WERI-Rb-1 (cell line): ENCODE data around the gene CHTF18.

Experiments used
- DNase-seq: peaks from one replicate; pipeline ENCODE4 v3.0.0-alpha.2; 2020
- H3K27ac ChIP-seq: fragments of 250-450 bp; sonication (Bioruptor Pico); 2 replicates; pipeline ENCODE4 v1.5.1; 2020; ENCODE audit warnings: mild to moderate bottlenecking, moderate library complexity
- H3K27me3 ChIP-seq: fragments of 250-450 bp; sonication (Bioruptor Pico); 2 replicates; pipeline ENCODE4 v1.5.1; 2021; ENCODE audit warnings: mild to moderate bottlenecking, low read depth, moderate library complexity; ENCODE audit not compliant: insufficient read depth, severe bottlenecking
- H3K36me3 ChIP-seq: fragments of 250-450 bp; sonication (Bioruptor Pico); 2 replicates; pipeline ENCODE4 v1.5.1; 2020; ENCODE audit warnings: mild to moderate bottlenecking, moderate library complexity
- H3K4me3 ChIP-seq: 2 replicates; pipeline ENCODE4 v1.5.1; 2011; ENCODE audit warnings: low read depth, mild to moderate bottlenecking, control low read depth, low read length
- H3K9me3 ChIP-seq: fragments of 250-450 bp; sonication (Bioruptor Pico); 2 replicates; pipeline ENCODE4 v1.5.1; 2021; ENCODE audit warnings: mild to moderate bottlenecking, moderate library complexity; ENCODE audit not compliant: severe bottlenecking
- TF ChIP-seq, protein P1 (sequence below): IDR thresholded peaks from 2 replicates; pipeline ENCODE4 v1.5.1; 2011; ENCODE audit warnings: low read depth, mild to moderate bottlenecking, control low read depth, inconsistent platforms, low read length

The CHTF18 gene

DNA sequence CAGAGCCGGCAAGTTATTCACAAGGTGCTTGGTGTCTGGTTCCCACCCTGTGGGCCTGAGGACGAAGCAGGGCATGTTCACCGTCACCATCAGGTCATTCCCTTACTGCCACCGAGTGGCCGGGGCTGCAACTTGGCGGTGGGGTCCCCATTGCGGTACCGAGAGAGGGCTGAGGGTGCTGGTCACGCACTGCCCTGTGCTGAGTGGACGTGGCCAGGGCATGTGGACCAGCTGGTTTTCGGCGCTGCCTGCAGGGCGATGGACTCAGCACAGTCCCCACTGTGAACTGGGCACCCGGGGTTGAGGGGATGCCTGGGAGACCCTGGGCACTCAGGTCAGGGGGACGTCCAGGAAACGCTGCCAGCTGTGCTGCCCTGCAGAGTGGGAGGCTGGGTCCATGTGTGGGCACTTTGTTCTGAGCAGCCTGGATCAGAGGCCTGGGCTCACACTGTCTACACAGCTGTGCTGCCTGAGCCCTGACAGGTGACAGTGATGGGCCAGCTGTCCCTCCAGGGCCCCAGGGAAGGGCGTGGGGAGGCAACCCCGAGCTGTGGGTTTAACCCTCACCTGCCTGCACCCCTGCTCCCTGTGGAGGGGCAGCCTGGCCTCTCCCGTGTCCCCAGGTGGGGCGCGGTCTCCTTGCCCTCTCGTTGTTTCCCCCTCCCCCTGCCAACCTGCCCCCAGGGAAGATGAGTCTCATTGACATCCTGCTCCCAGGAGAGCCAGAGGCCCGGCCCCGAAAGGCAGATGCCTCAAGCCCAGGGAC lies 51.4 kb downstream of the CHTF18 start:
- DNase-seq = no peak
- Histone ChIP-seq H3K27ac (no peak overlapping the region), H3K27me3 (no peaks in the 10 kb centered on the region), H3K4me3 (no peak overlapping the region), H3K36me3 (no peaks in the 10 kb centered on the region), H3K9me3 (peaks cover 12% of the 10 kb centered on the region)
- TF ChIP-seq, protein P1, sequence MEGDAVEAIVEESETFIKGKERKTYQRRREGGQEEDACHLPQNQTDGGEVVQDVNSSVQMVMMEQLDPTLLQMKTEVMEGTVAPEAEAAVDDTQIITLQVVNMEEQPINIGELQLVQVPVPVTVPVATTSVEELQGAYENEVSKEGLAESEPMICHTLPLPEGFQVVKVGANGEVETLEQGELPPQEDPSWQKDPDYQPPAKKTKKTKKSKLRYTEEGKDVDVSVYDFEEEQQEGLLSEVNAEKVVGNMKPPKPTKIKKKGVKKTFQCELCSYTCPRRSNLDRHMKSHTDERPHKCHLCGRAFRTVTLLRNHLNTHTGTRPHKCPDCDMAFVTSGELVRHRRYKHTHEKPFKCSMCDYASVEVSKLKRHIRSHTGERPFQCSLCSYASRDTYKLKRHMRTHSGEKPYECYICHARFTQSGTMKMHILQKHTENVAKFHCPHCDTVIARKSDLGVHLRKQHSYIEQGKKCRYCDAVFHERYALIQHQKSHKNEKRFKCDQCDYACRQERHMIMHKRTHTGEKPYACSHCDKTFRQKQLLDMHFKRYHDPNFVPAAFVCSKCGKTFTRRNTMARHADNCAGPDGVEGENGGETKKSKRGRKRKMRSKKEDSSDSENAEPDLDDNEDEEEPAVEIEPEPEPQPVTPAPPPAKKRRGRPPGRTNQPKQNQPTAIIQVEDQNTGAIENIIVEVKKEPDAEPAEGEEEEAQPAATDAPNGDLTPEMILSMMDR = 0 out of 2 replicates have a peak, but pooled peaks have one; percentile 10

DNA sequence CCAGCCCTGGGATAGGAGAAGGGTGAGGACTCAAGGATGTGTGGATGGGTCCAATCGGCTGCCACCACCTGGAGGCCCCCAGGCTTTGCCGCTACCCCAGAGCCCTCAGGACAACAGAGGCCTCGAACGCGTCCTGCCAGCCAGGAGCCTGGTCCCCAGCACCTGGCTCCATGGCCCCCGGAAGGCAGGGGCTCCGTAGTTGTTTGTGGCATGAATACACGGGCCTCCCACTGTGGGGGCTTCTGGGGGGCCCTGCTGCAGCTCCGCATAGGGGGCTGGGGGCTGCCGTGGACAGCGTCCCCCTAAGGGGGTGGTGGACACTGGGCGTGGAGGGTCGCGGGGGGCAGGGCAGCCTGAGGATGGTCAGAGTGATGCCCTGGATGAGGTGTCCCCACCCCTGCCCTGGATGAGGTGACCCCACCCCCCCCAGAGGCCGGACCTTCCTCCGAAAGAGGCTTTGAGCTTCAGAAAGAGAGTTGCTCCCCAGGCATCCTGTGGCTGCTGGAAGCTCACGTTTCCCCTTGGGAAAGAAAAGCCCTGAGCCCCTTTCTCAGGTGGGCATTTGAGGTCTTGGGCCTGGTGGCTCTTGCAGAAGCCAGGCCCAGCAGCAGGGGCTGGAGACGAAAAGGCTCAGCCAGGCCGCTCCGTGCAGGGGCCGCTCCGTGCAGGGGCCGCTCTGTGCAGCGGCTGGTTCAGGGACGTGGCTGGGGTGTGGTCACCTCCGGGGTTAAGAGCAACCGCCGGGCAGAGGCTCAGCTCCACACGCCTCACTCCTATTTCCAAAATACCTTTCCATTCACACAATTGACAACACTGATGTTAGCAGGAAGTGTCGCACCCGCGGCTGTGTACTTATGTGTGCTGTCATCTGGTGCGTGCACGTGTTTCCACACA lies 52.4 kb downstream of the CHTF18 start:
- DNase-seq = no peak
- TF ChIP-seq, protein P1 = no peak
- peaks cover 9% of the 10 kb centered on the region for H3K9me3 ChIP-seq
- no peak overlapping the region for H3K27ac ChIP-seq
- no peaks in the 10 kb centered on the region for H3K36me3 ChIP-seq
- H3K4me3 ChIP-seq = no peak overlapping the region
- no peaks in the 10 kb centered on the region for H3K27me3 ChIP-seq

DNA sequence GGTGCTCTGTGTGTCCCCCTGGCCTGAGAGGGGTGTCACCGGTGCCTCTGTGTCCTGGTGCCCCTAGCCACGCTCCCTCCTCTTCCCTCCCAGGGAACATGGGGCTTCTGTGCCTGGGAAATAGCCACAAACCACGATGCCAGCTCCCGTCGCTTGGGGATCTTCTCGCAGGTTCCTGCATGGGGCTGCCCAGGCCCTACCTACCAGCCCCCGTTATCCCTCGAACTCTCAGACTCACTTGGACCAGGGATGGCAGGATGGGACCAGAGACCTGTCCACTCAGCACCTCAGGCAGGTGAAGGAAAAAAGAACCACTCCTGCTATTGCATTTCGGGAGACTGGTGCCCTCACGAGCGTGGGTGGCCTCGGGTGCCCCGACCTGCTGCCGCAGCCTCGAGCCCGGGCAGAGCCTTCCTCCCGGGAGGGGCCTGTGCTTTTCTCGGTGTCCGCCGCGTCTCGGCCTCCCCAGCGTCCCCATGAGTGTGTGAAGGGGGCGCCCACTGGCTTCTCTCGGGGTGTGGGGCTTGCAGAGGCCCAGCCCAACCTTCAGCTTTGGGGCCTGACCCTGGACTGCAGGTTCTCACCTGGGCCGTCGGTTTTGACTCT lies 53.1 kb downstream of the CHTF18 start:
- no peak overlapping the region for H3K27ac ChIP-seq
- no peak for DNase-seq
- H3K36me3 ChIP-seq = no peaks in the 10 kb centered on the region
- peaks cover 3% of the 10 kb centered on the region for H3K9me3 ChIP-seq
- H3K4me3 ChIP-seq = no peak overlapping the region
- TF ChIP-seq, protein P1 = no peak
- no peaks in the 10 kb centered on the region for H3K27me3 ChIP-seq

DNA sequence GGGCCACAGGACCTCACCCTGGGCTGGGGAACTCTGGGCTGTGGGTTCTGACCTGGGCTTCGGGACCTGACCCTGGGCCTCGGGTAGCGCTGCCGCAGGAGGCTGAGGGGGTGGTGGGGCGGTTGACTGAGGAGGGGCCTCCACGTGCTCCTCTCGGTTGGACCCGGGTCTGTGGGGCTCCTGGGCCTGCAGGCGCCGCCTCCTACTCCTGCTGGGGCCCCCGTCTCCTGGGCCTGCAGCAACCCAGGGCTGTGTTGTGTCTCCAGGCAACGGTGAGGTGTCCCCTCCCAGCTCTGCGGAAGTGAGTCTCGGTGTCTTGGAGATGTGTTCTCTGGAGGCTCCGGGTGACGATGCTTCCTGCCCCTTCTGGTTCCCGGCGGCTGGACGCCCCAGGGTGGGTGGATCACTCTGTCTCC lies 53.6 kb downstream of the CHTF18 start:
- no peak overlapping the region for H3K4me3 ChIP-seq
- H3K27ac ChIP-seq = no peak overlapping the region
- no peaks in the 10 kb centered on the region for H3K9me3 ChIP-seq
- no peaks in the 10 kb centered on the region for H3K36me3 ChIP-seq
- H3K27me3 ChIP-seq = no peaks in the 10 kb centered on the region
- no peak for DNase-seq
- TF ChIP-seq, protein P1 = no peak

DNA sequence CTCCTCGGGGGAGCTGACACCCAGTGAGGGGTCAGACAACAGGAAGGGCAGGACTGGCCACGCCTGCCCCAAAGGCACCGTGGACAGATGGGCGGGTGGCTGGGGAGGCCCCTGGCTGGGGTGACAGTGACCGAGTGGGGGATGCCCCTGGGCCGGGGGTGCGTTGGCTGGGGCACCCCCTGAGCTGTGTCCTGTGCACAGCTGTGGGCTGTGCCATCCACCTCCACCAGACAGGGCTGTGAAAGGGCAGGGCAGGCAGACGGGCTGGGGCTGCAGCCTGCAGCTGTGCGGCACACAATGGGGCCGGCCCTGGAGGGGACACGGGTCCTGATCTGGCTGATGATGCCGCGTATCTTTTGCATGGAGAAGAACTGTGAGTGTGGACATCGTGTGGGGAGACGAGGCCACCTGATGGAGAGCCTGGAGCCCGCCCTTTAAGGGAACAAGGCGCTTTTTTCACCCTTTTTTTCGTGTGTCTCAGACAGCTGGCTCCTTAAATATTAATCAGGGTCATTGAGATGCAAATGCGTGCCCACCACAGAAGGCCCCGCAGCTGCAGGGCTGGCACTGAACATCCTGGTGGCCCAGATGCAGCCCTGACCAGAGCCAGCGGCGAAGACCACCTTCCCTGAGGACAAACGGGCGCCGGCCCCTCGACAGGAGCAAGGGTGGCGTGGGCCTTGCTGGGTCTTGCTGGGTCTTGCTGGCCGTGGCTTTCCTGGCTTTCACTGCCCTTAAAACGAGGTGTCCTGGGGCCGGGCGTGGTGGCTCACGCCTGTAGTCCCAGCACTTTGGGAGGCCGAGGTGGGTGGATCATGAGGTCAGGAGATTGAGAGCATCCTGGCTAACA lies 54.5 kb downstream of the CHTF18 start:
- H3K27me3 ChIP-seq = no peaks in the 10 kb centered on the region
- TF ChIP-seq, protein P1 = no peak
- H3K27ac ChIP-seq = no peak overlapping the region
- no peaks in the 10 kb centered on the region for H3K36me3 ChIP-seq
- no peak overlapping the region for H3K4me3 ChIP-seq
- DNase-seq = no peak
- no peaks in the 10 kb centered on the region for H3K9me3 ChIP-seq
